K562 (cell line): ENCODE measurements around the gene CELSR1. TPM values are rescaled to one million over a fixed set of nuclear protein-coding genes. Genes with fewer than 3 reads are reported as not detected.

Source experiments
- ATAC-seq: fragments of 200-7000 bp; cut with Tn5 transposase; 3 replicates; pipeline ENCODE4 v1.9.1; 2020; ENCODE audit warnings: moderate library complexity
- BruUV-seq: library from RNA; stranded (reverse); fragments of 400-500 nt; replicated peaks from 2 replicates; lab custom pipeline; 2021; lab: Mats Ljungman, UMichigan
- CTCF ChIA-PET: fragments of 300-600 bp; formaldehyde crosslinking; extraction: SDS; loops from one replicate; lab custom pipeline; 2021; ENCODE audit warnings: low intra/inter-chr PET ratio; lab: Yijun Ruan, JAX
- POLR2A ChIA-PET: fragments of 300-600, 350-650 bp; sonication (Branson Sonifier 250); formaldehyde crosslinking; extraction: SDS; loops from one replicate; lab custom pipeline; 2021; ENCODE audit warnings: antibody characterized with exemption, inconsistent platforms; lab: Yijun Ruan, JAX
- DNase-seq, 4 experiments: peaks; one replicate each; pipeline versions ENCODE4 v3.0.0 to v3.0.0-alpha.2; 2011 to 2018; ENCODE audit warnings: low spot score in 3 of 4, mixed read lengths in 3 of 4; ENCODE audit errors: extremely low read depth in 1 of 4
- FAIRE-seq: peaks from 2 replicates; lab custom pipeline; 2011; peaks lifted over from hg19 to GRCh38; lab: Jason Lieb, UNC
- H2AFZ ChIP-seq: 2 replicates; pipeline ENCODE4 v1.6.0; 2011; ENCODE audit warnings: low read depth, low read length, control low read depth, inconsistent platforms
- H3K27ac ChIP-seq: fragments of 200-600 bp; 3 replicates; pipeline ENCODE4 v1.8.0; 2011; ENCODE audit warnings: low read depth, mild to moderate bottlenecking, control low read depth, inconsistent platforms, low read length, moderate library complexity, mixed read lengths; ENCODE audit errors: extremely low read depth
- H3K27me3 ChIP-seq, 2 experiments: fragments of 300-600 bp in 1 of 2; 2 replicates in 1 of 2; 3 replicates in 1 of 2; pipeline versions ENCODE4 v1.6.0 to v1.8.0; 2011; ENCODE audit warnings: inconsistent platforms in 2 of 2, low read length in 2 of 2, mild to moderate bottlenecking in 1 of 2, mixed read lengths in 1 of 2, moderate library complexity in 1 of 2; ENCODE audit not compliant: control insufficient read depth in 2 of 2, insufficient read depth in 2 of 2
- H3K36me3 ChIP-seq: fragments of 300-600 bp; 3 replicates; pipeline ENCODE4 v1.8.0; 2011; ENCODE audit warnings: mild to moderate bottlenecking, low read length, inconsistent platforms; ENCODE audit not compliant: control insufficient read depth, insufficient read depth
- H3K4me1 ChIP-seq, 2 experiments: fragments of 200-600 bp in 1 of 2; replicated peaks in 1 of 2; 2 replicates in 1 of 2; 3 replicates in 1 of 2; pipeline versions ENCODE4 v1.5.1 to v1.8.0; 2011; ENCODE audit warnings: inconsistent platforms in 2 of 2, low read length in 2 of 2, mild to moderate bottlenecking in 1 of 2, mixed read lengths in 1 of 2, moderate library complexity in 1 of 2; ENCODE audit not compliant: control insufficient read depth in 2 of 2, insufficient read depth in 2 of 2
- H3K4me2 ChIP-seq: 2 replicates; pipeline ENCODE4 v1.6.1; 2011; ENCODE audit warnings: low read length, control low read depth, inconsistent platforms, mixed read lengths; ENCODE audit not compliant: insufficient read depth
- H3K4me3 ChIP-seq: fragments of 200-600 bp; sonication (generic), shearing (Covaris generic); 2 replicates; pipeline ENCODE4 v1.5.1; 2016; ENCODE audit warnings: control low read depth, inconsistent platforms
- H3K79me2 ChIP-seq: fragments of 200-600 bp; 3 replicates; pipeline ENCODE4 v1.8.0; 2011; ENCODE audit warnings: low read length, inconsistent platforms; ENCODE audit not compliant: control insufficient read depth, insufficient read depth
- H3K9ac ChIP-seq, 2 experiments: 2 replicates each; pipeline versions ENCODE4 v1.6.0 to v1.6.1; 2011; ENCODE audit warnings: low read depth in 2 of 2, low read length in 2 of 2, control low read depth in 1 of 2, inconsistent platforms in 1 of 2, mild to moderate bottlenecking in 1 of 2, mixed read lengths in 1 of 2; ENCODE audit not compliant: insufficient read depth in 1 of 2
- H3K9me1 ChIP-seq: one replicate; pipeline ENCODE4 v1.6.0; 2011; ENCODE audit warnings: inconsistent platforms, mild to moderate bottlenecking, low read length, moderate library complexity; ENCODE audit not compliant: control insufficient read depth, insufficient read depth
- H3K9me3 ChIP-seq: replicated peaks from 2 replicates; pipeline ENCODE4 v1.5.1; 2011; ENCODE audit warnings: low read depth, low read length, inconsistent platforms; ENCODE audit not compliant: control insufficient read depth, insufficient read depth
- H4K20me1 ChIP-seq: replicated peaks from 2 replicates; pipeline ENCODE4 v1.6.1; 2011; ENCODE audit warnings: low read length, inconsistent platforms, mixed read lengths; ENCODE audit not compliant: control insufficient read depth, insufficient read depth
- CEBPB ChIP-seq: fragments of 450-650 bp; IDR thresholded peaks from 2 replicates; pipeline ENCODE4 v1.6.1; 2016; ENCODE audit warnings: missing genetic modification characterization, missing compliant biosample characterization
- CEBPG ChIP-seq, 3 experiments: fragments of 200-800 bp in 1 of 3; sonication (Bioruptor generic) in 1 of 3; sonication (generic) in 1 of 3; formaldehyde crosslinking in 1 of 3; IDR thresholded peaks in 2 of 3; conservative IDR thresholded peaks in 1 of 3; 2 replicates each; pipeline versions ENCODE4 v1.6.1 to v1.8.0; 2016 to 2022; ENCODE audit warnings: missing compliant biosample characterization in 2 of 3, missing genetic modification characterization in 2 of 3, mild to moderate bottlenecking in 1 of 3, missing genetic modification reagents in 1 of 3
- CSDE1 ChIP-seq, 2 experiments: fragments of 450-650 bp; IDR thresholded peaks; 2 replicates each; pipeline ENCODE4 v1.6.1; 2016; ENCODE audit warnings: mild to moderate bottlenecking in 1 of 2
- SPI1 ChIP-seq: IDR thresholded peaks from 2 replicates; pipeline ENCODE4 v1.6.1; 2011; ENCODE audit warnings: low read depth, low read length, control low read depth, borderline replicate concordance
- TCF7L2 ChIP-seq: fragments of 150-350 bp; IDR thresholded peaks from 2 replicates; pipeline ENCODE4 v1.6.1; 2016; ENCODE audit warnings: low read depth, mild to moderate bottlenecking, low read length, moderate library complexity
- WGBS: fragments of 100-300 bp; shearing (Covaris generic); methylation state at CpG from one replicate; pipeline ENCODE4 v1.1.6; 2016; ENCODE audit warnings: low coverage, mixed read lengths; ENCODE audit not compliant: insufficient coverage; ENCODE audit errors: missing lambda C conversion rate; 5-methylcytosine and 5-hydroxymethylcytosine counted together
- in situ Hi-C: fragments of 300-500 bp; cut with MboI; formaldehyde crosslinking; loops from 4 replicates; pipeline ENCODE4 v1.15.0; 2018; ENCODE audit warnings: inconsistent platforms, mixed read lengths
- intact Hi-C: fragments of 100-400 bp; cut with micrococcal nuclease; formaldehyde crosslinking; loops from 2 replicates; pipeline ENCODE4 v1.14.2; 2022
- polyA plus RNA-seq, 8 experiments: library from polyadenylated mRNA; depleted of rRNA in 4 of 8; stranded (reverse) in 5 of 8; unstranded in 3 of 8; fragments of >200 nt; fragmentation: Nextera tagmentation in 2 of 8; fragmentation: Illumina TruSeq in 1 of 8; extraction: Ambion mirVana in 2 of 8; extraction: Trizol in 1 of 8; gene quantifications; 2 replicates each; pipeline versions ENCODE4 v1.2.1 to v1.2.3, GENCODE V29; 2011 to 2014; ENCODE audit warnings: inconsistent platforms in 1 of 8, missing spikeins in 1 of 8
- total RNA-seq, 7 experiments: library from RNA; depleted of rRNA in 6 of 7; stranded (reverse); fragments of >200 nt in 6 of 7; fragmentation: Illumina TruSeq in 2 of 7; extraction: Trizol in 2 of 7; gene quantifications; 2 replicates each; pipeline versions ENCODE4 v1.2.1 to v1.2.3, GENCODE V29; 2011 to 2021; ENCODE audit warnings: low replicate concordance in 1 of 7

The CELSR1 gene
- total and polyA plus RNA-seq, 9 of the 15 experiments (the other 6 are each of a cell fraction or from before 2014, with no cell fraction given) = under 0.01 to 0.09 TPM; not detected in 7

DNA sequence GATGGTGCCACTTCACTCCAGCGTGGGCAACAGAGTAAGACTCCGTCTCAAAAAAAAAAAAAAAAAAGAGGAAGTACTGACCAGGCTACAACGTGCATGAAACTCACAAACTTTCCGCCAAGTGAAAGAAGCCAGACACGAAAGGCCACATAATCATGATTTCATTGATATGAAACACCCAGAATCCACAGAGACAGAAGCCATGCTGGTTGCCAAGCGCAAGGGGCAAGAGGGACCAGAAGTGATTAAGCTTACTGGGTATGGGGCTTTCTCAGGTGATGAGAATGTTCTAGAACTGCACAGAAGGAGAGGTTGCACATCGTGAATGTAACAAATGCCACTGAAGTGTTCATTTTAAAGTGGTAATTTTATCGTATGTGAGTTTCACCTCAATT, 60.9 kb downstream of the CELSR1 start:
- Histone ChIP-seq H3K27ac (no peak overlapping the region), H3K4me1 (peaks cover 0 to 6% of the 10 kb centered on the region in 2 experiments; a peak in 2 of 5 replicates), H3K79me2 (no peaks in the 10 kb centered on the region), H3K27me3 (peaks cover 29 to 59% of the 10 kb centered on the region in 2 experiments), H3K9ac (no peak overlapping the region), H2AFZ (no peak overlapping the region), H3K9me1 (no peaks in the 10 kb centered on the region), H3K4me2 (no peak overlapping the region; the same call in 1 of the 2 replicates), H3K36me3 (no peaks in the 10 kb centered on the region), H4K20me1 (no peaks in the 10 kb centered on the region), H3K9me3 (no peaks in the 10 kb centered on the region), H3K4me3 (no peak overlapping the region)
- no peak for ATAC-seq
- 6% methylated on average over 5 of the region's 8 CpGs for WGBS
- POLR2A ChIA-PET = interaction anchor here (0.7 kb wide), 1 partner anchor 9 kb away, joined by 3 read pairs; no protein-coding TSS in a partner anchor
- no TSS peak for BruUV-seq
- CTCF ChIA-PET = no interaction called here
- TF ChIP-seq SPI1 (peak; percentile 48), CSDE1 (IDR thresholded peaks at IDR 0.05) (no peak), CEBPB (tag) (peak; percentile 68), CEBPG (CRISPR knock-in tag; IDR thresholded peaks at IDR 0.05) (no peak), CEBPG (tag; conservative IDR thresholded peaks at IDR 0.05 in 1 of 2, IDR thresholded peaks at IDR 0.05 in 1 of 2) (peak in 1 of 2 experiments; percentile 35; a peak in 2 of 4 replicates), TCF7L2 (no peak)
- no peak for DNase-seq
- in situ Hi-C loops (no loop called here), intact Hi-C loops (no loop called here)
- FAIRE-seq = no peak
